GM12874 (cell line): ENCODE results near the gene TOMM20L.

Source experiments
- TF ChIP-seq, protein P1 (sequence below): IDR thresholded peaks from 2 replicates; pipeline ENCODE4 v1.5.1; 2011; ENCODE audit warnings: low read depth, mild to moderate bottlenecking, control low read depth, low read length, moderate library complexity; ENCODE audit not compliant: insufficient read depth

TOMM20L gene

DNA sequence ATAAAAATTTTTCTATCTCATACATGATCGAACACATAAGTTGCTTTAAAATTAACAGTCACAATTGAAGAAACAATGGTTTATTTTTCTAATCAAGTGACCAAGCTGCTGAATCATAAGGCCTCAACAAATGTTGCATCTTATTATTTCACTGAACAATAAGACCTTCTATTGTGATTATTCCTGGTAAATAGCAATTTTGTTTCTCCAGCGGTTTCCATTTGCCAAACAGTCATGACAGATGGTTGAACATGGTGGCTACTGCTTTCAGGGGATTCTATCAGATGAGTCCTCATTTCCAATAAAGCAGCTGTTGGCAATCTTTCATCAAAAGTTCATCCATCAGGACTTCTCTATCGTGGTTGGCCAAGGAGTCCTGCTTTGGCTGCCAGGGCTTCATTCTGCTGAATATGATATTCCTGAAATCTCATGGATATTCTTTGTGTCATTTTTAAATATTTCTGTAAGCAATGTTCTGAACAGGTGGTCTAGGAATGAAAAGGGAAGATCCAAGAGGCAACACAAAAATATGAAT lies 13.0 kb downstream of the TOMM20L start:
- TF ChIP-seq, protein P1, sequence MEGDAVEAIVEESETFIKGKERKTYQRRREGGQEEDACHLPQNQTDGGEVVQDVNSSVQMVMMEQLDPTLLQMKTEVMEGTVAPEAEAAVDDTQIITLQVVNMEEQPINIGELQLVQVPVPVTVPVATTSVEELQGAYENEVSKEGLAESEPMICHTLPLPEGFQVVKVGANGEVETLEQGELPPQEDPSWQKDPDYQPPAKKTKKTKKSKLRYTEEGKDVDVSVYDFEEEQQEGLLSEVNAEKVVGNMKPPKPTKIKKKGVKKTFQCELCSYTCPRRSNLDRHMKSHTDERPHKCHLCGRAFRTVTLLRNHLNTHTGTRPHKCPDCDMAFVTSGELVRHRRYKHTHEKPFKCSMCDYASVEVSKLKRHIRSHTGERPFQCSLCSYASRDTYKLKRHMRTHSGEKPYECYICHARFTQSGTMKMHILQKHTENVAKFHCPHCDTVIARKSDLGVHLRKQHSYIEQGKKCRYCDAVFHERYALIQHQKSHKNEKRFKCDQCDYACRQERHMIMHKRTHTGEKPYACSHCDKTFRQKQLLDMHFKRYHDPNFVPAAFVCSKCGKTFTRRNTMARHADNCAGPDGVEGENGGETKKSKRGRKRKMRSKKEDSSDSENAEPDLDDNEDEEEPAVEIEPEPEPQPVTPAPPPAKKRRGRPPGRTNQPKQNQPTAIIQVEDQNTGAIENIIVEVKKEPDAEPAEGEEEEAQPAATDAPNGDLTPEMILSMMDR, result no peak

DNA sequence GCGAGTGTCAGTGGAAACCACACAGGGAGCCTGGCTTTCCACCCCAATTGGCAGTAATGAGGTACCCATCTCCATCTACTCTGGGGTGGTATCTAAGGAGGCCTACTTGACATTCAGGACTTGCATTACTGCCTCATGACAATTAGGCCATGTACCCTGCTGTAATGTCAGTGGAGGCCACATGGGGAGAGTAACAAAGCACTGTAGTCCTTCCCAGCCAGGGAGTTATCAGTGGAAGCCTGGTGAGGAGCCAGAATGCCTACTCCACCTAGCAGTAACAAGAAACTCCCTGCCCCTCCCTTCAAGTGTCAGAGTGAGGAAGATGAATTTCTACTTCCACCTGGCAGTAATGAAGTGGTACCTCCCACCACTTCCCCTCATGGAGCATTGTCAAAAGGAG lies 19.1 kb downstream of the TOMM20L start:
- TF ChIP-seq, protein P1, result no peak

DNA sequence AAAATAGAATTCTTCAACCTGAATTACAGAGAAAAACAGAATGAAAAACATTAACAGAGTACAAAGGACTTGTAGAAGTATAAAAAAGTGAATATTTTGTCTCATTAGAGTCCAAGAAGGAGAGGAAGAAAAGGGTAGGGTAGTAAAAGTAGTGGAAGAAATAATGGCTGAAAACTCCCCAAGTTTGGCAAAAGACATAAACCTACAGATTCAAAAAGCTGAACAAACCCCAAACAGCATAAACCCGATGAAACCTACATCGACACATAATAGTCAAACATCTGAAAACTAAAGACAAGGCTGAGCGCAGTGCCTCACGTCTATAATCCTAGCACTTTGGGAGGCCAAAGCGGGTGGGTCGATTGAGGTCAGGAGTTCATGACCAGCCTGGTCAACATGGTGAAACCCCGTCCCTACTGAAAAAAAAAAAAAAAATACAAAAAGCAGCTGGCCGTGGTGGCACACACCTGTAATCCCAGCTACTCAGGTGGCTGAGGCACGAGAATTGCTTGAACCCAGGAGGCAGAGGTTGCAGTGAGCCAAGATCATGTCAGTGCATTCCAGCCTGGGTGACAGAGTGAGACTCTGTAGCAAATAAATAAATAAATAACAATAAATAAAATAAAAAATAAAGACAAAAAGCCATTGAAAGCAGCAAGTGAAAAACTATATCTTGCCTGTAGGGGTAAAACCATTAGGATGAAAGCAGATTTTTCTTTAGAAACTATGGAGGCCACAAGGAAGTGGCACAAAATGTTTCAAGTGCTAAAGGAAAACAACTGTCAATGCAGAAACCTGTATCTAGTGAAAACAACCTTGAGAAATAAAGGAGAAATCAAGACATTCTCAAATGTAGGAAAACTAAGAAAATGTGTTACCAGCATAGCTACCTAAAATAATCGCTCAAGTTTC lies 20.2 kb downstream of the TOMM20L start:
- TF ChIP-seq, protein P1, result no peak

DNA sequence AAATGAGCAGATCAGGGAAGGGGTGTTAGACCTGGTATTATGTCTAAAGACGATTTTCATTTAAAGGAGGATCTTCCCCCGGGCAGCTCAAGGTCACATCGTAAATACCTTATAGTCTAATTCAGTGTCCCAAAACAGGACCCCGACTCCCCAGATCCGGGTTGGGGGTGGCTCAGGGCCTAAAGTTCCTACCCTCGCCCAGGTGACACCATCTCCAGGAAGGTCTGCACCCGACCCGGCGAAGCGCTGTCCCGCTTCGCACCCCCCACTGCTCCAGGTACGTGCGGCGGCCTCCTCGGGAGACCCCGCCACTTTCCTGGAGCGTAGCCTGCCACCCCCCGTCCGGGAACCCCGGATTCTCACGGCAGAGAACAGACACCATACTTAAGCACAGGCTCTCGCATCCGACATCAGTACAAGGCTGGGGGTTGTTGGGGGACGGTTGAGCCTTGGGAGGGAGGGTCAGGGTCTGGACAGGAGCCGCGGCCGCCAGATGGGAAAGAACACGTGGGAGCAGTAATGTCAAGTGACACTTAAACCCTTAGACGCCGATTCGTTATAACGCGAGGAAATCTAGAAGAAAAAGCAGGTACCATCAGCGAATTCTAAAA lies 31.0 kb downstream of the TOMM20L start:
- TF ChIP-seq, protein P1, result no peak

DNA sequence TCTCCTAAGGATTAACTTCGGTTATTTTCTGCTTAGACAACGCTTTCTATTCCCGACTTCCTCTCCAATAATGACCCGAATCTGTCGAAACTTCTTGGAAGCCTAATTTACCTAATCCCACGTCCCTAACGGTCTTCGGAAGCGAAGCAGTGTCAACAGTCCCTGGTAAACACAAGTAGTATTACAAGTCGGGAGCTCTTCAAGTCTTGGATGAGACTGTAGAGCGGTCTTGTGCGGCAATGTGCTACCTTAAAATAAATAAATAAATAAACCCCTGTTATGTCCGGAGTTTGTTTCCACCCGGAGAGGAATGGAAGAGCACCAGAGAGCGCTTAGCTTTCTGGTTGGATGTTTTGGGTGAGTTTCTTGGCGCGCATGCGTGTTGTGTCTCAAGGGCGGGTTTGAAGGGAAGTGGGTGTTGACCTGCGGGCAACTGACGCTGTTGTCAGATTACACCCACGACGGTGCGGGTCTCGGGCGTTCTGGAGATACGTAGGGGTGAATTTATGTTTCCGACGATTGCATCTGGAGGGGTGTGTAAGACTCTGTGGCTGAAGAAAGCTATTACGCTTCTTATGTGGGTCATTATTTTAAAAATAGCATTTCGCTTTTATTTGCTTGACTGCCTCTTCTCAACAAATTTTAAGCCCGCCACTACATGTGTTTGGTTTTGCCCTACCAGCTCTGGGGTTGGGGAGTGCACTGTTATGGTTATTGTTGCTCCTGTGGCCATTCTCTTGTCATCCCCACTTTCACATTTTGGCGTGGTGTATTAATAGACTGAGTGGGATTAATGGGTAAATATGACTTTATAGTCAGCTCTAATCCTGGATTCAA lies 31.8 kb downstream of the TOMM20L start, which contains the start of the genes KIAA0586 and TIMM9:
Gene KIAA0586, plus strand, starts transcription at position 439 of the 837 bp plus-strand sequence. CDS start 546 bp downstream, outside the sequence.
Gene TIMM9, minus strand, starts transcription at position 251 of the 837 bp plus-strand sequence. CDS start 15,586 bp downstream, outside the sequence.
- TF ChIP-seq, protein P1, result no peak

DNA sequence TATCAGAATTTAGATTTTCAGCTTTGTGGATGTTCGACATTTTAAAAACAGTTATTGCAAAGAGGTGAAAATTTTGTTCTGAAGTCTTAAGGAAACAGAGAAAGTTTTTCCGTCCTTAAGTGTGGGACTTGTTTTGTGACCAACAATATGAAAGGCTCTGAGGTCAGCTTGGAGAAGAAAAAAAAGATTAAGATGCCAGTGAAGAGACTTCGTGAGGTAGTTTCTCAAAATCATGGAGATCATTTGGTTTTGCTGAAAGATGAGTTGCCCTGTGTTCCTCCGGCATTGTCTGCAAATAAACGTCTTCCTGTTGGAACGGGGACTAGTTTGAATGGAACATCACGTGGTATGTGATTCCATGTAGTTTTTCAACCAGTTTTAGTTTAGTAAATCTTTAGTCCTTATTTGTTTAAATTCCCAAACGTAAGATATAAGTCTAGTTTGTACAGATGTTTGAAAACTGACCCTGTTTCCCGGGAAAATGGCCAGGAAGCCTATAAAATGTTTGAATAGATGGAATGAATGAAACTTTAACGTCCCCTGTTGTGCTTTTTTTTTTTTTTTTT lies 32.5 kb downstream of the TOMM20L start:
- TF ChIP-seq, protein P1, result no peak
